Fibroblast of lung (primary cell): ENCODE results near the gene PRCP. TPM values are rescaled to one million over a fixed set of nuclear protein-coding genes. Genes with fewer than 3 reads are reported as not detected.

Experiments
- DNase-seq, 2 donors: peaks; one replicate each; pipeline versions ENCODE4 v3.0.0 to v3.0.0-alpha.2; 2010; ENCODE audit warnings: low read depth in 2 of 2
- H2AFZ ChIP-seq: 2 replicates; pipeline ENCODE4 v1.5.1; 2012; ENCODE audit warnings: low read length, control low read depth, inconsistent platforms
- H3K27ac ChIP-seq: 2 replicates; pipeline ENCODE4 v1.5.1; 2011; ENCODE audit warnings: low read length, control low read depth; ENCODE audit not compliant: insufficient read depth
- H3K27me3 ChIP-seq: 2 replicates; pipeline ENCODE4 v1.5.1; 2011; ENCODE audit warnings: mild to moderate bottlenecking, low read length; ENCODE audit not compliant: control insufficient read depth, insufficient read depth
- H3K36me3 ChIP-seq: 2 replicates; pipeline ENCODE4 v1.5.1; 2011; ENCODE audit warnings: low read length; ENCODE audit not compliant: control insufficient read depth, insufficient read depth
- H3K4me1 ChIP-seq: 2 replicates; pipeline ENCODE4 v1.5.1; 2011; ENCODE audit warnings: low read length; ENCODE audit not compliant: control insufficient read depth, insufficient read depth; ENCODE audit errors: extremely low read depth
- H3K4me2 ChIP-seq: 2 replicates; pipeline ENCODE4 v1.5.1; 2011; ENCODE audit warnings: low read length, control low read depth; ENCODE audit not compliant: insufficient read depth; ENCODE audit errors: extremely low read depth
- H3K4me3 ChIP-seq, 4 experiments: fragments of 200-600 bp in 1 of 4; sonication (generic) in 1 of 4; replicated peaks in 1 of 4; 2 replicates each; pipeline ENCODE4 v1.5.1; 2011 to 2016; ENCODE audit warnings: low read length in 4 of 4, low read depth in 3 of 4, mild to moderate bottlenecking in 3 of 4, control low read depth in 2 of 4, inconsistent platforms in 1 of 4, mixed read lengths in 1 of 4; ENCODE audit not compliant: insufficient read depth in 1 of 4; ENCODE audit errors: control extremely low read depth in 1 of 4
- H3K79me2 ChIP-seq: 2 replicates; pipeline ENCODE4 v1.5.1; 2012; ENCODE audit warnings: mild to moderate bottlenecking, low read length, inconsistent platforms; ENCODE audit not compliant: control insufficient read depth, insufficient read depth
- H3K9ac ChIP-seq: 2 replicates; pipeline ENCODE4 v1.5.1; 2011; ENCODE audit warnings: mild to moderate bottlenecking, low read length, control low read depth; ENCODE audit not compliant: insufficient read depth
- H3K9me3 ChIP-seq: 2 replicates; pipeline ENCODE4 v1.5.1; 2012; ENCODE audit warnings: low read depth, low read length; ENCODE audit not compliant: control insufficient read depth, insufficient read depth
- H4K20me1 ChIP-seq: 2 replicates; pipeline ENCODE4 v1.5.1; 2011; ENCODE audit warnings: low read length; ENCODE audit not compliant: control insufficient read depth, insufficient read depth; ENCODE audit errors: extremely low read depth
- EZH2 ChIP-seq: IDR thresholded peaks from 2 replicates; pipeline ENCODE4 v1.5.1; 2012; ENCODE audit warnings: low read length, control low read depth, mild to moderate bottlenecking; ENCODE audit errors: missing control alignments
- polyA plus RNA-seq, 2 donors: library from polyadenylated mRNA; depleted of rRNA in 1 of 2; stranded (reverse) in 1 of 2; unstranded in 1 of 2; fragments of >200 nt; gene quantifications; 2 replicates each; pipeline ENCODE4 v1.2.1, GENCODE V29; 2011 to 2012; ENCODE audit warnings: missing spikeins in 1 of 2
- total RNA-seq: library from RNA; depleted of rRNA; stranded (reverse); fragments of >200 nt; gene quantifications from 2 replicates; pipeline ENCODE4 v1.2.1, GENCODE V29; 2014
- TF ChIP-seq, protein P1 (sequence below), 2 donors: IDR thresholded peaks in 1 of 2; conservative IDR thresholded peaks in 1 of 2; 1 replicate in 1 of 2; 2 replicates in 1 of 2; pipeline ENCODE4 v1.5.1; 2011 to 2012; ENCODE audit warnings: low read length in 2 of 2, control low read depth in 1 of 2, inconsistent platforms in 1 of 2, low read depth in 1 of 2, mild to moderate bottlenecking in 1 of 2

The PRCP gene
- total and polyA plus RNA-seq, 2 donors (not counting 1 experiment from before 2014, with no cell fraction given) = 107 to 167 TPM

DNA sequence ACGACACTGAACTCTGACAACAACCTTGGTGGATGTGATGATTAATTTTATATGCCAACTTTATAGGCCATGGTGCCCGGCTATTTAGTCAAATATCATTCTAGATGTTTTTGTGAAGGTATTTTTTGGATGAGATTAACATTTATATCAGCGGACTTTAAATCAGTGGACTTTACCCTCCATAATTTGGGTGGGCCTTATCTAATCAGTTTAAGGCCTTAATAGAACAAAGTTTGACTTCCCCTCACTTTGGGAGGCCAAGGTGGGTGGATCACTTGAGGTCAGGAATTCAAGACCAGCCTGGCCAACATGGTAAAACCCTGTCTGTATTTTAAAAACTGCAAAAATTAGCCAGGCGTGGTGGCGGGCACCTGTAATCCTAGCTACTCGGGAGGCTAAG lies 4.0 kb downstream of the PRCP start:
- TF ChIP-seq, protein P1, sequence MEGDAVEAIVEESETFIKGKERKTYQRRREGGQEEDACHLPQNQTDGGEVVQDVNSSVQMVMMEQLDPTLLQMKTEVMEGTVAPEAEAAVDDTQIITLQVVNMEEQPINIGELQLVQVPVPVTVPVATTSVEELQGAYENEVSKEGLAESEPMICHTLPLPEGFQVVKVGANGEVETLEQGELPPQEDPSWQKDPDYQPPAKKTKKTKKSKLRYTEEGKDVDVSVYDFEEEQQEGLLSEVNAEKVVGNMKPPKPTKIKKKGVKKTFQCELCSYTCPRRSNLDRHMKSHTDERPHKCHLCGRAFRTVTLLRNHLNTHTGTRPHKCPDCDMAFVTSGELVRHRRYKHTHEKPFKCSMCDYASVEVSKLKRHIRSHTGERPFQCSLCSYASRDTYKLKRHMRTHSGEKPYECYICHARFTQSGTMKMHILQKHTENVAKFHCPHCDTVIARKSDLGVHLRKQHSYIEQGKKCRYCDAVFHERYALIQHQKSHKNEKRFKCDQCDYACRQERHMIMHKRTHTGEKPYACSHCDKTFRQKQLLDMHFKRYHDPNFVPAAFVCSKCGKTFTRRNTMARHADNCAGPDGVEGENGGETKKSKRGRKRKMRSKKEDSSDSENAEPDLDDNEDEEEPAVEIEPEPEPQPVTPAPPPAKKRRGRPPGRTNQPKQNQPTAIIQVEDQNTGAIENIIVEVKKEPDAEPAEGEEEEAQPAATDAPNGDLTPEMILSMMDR (conservative IDR thresholded peaks at IDR 0.05 in 1 of 2, IDR thresholded peaks at IDR 0.05 in 1 of 2; ENCODE audit: low read depth in 1 of 2, low read length in 2 of 2) = no peak
- no peak for TF ChIP-seq EZH2
- Histone ChIP-seq H3K4me2 (no peak overlapping the region), H3K9me3 (no peaks in the 10 kb centered on the region), H3K4me1 (peaks cover 3% of the 10 kb centered on the region), H3K27ac (no peak overlapping the region), H3K27me3 (no peaks in the 10 kb centered on the region), H3K4me3 (no peak overlapping the region), H2AFZ (no peak overlapping the region), H3K36me3 (no peaks in the 10 kb centered on the region), H3K9ac (no peak overlapping the region), H3K79me2 (peaks cover 2% of the 10 kb centered on the region), H4K20me1 (no peaks in the 10 kb centered on the region)
- no peak for DNase-seq

DNA sequence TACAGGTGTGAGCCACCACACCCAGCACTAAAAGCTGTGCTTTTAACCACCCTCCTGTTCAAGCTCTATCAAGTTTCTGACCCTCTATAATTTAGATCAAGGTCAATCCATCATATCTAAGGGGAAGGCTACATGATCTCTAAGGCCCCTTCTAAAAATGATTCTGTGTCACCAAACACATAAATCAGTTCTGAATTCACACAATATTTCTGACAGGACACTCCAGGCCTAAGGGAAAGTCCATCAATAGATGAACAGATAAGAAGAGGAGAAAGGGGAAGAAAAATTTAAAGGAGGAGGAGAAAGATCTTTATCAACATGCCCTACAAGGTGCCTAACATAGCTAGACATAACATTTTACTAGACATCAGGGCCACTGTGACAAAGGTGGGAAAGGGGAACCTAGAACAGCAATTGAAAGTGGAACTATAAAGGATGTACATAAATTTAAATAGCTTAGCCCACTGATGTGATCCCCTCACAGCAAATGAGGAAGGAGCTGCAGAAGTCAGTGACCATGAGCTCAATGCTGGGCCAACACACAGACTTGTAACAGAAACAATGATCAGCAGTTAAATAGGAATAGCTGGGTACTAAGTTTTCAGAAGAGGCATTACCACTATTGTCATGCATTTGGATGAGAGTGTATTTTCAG lies 4.7 kb downstream of the PRCP start:
- Histone ChIP-seq H2AFZ (no peak overlapping the region), H4K20me1 (no peaks in the 10 kb centered on the region), H3K27me3 (no peaks in the 10 kb centered on the region), H3K9me3 (no peaks in the 10 kb centered on the region), H3K4me1 (peaks cover 3% of the 10 kb centered on the region), H3K4me3 (no peak overlapping the region), H3K79me2 (peaks cover 2% of the 10 kb centered on the region), H3K27ac (no peak overlapping the region), H3K9ac (no peak overlapping the region), H3K36me3 (no peaks in the 10 kb centered on the region), H3K4me2 (no peak overlapping the region)
- DNase-seq = no peak
- TF ChIP-seq, protein P1 (conservative IDR thresholded peaks at IDR 0.05 in 1 of 2, IDR thresholded peaks at IDR 0.05 in 1 of 2; ENCODE audit: low read depth in 1 of 2, low read length in 2 of 2) = no peak
- TF ChIP-seq EZH2 = no peak

DNA sequence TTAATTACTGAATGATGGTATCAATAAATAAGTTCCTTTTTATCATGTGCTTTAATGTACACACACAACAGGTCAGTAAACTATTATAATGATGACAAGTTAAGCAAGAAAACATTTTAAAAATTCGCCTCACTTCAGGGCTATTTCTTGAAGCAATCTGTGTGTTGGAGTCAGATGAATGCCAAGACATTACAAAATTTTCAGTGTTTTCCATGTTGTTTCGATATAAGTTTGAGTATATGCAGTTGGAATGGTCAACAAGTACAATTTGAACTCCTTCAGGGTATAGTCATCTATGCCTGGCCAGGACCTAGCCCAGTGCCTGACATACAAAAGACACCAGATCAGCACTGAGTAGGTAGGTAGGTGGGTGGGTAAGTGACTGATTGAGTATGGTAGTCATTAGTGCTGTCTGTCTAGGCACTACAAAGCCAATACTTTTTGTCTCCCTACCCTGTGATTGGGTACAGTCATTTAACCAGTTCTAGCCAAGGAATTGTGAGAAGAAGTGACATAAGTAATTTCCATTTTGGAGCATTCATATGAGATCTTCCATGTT lies 7.5 kb downstream of the PRCP start:
- no peak overlapping the region for H3K4me2 ChIP-seq
- no peak overlapping the region for H3K9ac ChIP-seq
- no peak for TF ChIP-seq EZH2
- TF ChIP-seq, protein P1 (conservative IDR thresholded peaks at IDR 0.05 in 1 of 2, IDR thresholded peaks at IDR 0.05 in 1 of 2; ENCODE audit: low read depth in 1 of 2, low read length in 2 of 2) = no peak
- no peaks in the 10 kb centered on the region for H3K36me3 ChIP-seq
- DNase-seq = no peak
- H2AFZ ChIP-seq = no peak overlapping the region
- H3K4me1 ChIP-seq = no peaks in the 10 kb centered on the region
- H4K20me1 ChIP-seq = no peaks in the 10 kb centered on the region
- no peak overlapping the region for H3K27ac ChIP-seq
- no peaks in the 10 kb centered on the region for H3K9me3 ChIP-seq
- no peaks in the 10 kb centered on the region for H3K27me3 ChIP-seq
- H3K4me3 ChIP-seq = no peak overlapping the region
- no peaks in the 10 kb centered on the region for H3K79me2 ChIP-seq
